Erythroblast (primary cell): ENCODE results near the gene IL1B.

Experiments
- DNase-seq, 2 experiments: peaks; one replicate each; lab custom pipeline; 2025; lab: John Stamatoyannopoulos, UW
- GATA1 ChIP-seq: IDR thresholded peaks from 2 replicates; pipeline ENCODE4 v1.6.1; 2011; ENCODE audit warnings: low read depth, mild to moderate bottlenecking, control low read depth, low read length, moderate library complexity
- POLR2A ChIP-seq: IDR thresholded peaks from 2 replicates; pipeline ENCODE4 v1.6.1; 2011; ENCODE audit warnings: mild to moderate bottlenecking, low read length

IL1B gene

GRCh38 chr2:112783187-112783714 lies 53.3 kb downstream of the IL1B start:
- TF ChIP-seq GATA1 = no peak
- no peak for TF ChIP-seq POLR2A
- no peak for DNase-seq

- DNase-seq = no peak
- TF ChIP-seq GATA1 (no peak), POLR2A (no peak)
Observed at GRCh38 chr2:112782234-112782799, 54.3 kb downstream of the IL1B start.
